ENCODE results near the gene TECR. TPM values are rescaled to one million over a fixed set of nuclear protein-coding genes. Genes with fewer than 3 reads are reported as not detected.
"Not testable (repeated sequence)": the region's sequence is repeated elsewhere in the genome, so short reads cannot be mapped to it uniquely, and the experiment has no call there.

Gene TECR
- total and polyA plus RNA-seq, 8 donors, result 41.8 to 129 (median 56.9) TPM

DNA sequence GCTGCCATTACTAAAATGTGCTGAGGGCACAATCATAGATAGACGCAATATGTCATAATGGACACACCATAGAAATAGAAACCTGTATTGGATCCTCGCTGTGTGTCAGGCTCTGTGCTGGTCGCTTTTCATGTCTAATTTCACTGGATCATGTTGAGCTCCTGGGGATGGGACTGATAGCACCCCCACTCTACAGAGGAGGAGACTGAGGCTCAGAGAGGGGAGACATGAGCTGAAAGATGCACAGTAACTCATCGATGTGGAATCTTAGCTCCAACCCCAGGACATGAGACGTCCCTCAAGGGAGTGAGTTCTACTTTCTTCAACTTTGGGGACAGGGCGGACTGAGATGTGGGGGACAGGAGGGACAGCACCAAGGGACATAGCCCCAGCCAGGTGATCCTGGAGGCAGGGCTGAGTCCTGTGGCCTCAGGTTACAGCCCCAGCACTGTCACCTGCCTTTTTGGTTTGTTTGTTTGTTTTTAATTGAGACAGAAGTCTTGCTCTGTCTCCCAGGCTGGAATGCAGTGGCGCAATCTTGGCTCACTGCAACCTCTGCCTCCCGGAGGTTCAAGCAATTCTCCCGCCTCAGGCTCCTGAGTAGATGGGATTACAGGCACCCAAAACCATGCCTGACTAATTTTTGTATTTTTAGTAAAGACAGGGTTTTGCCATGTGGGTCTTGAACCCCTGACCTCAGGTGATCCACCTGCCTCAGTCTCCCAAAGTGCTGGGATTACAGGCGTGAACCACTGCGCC, 26.9 kb upstream of the TECR start:
- no peaks in the 10 kb centered on the region for H3K36me3 ChIP-seq
- H3K27me3 ChIP-seq, result no peaks in the 10 kb centered on the region
- H3K4me3 ChIP-seq, result no peak overlapping the region
- H3K9me3 ChIP-seq, result no peaks in the 10 kb centered on the region
- FAIRE-seq (no peak), ATAC-seq (peak in 2 of 4 donors; percentile 33 to 40), DNase-seq (peak in 1 of 6 donors; percentile 54)
- 61 to 69% methylated on average over 11 of the region's 11 CpGs for WGBS, 2 donors
- peak overlapping the region in 1 of 4 donors; percentile 33 for H3K27ac ChIP-seq
- TF ChIP-seq, protein P1, sequence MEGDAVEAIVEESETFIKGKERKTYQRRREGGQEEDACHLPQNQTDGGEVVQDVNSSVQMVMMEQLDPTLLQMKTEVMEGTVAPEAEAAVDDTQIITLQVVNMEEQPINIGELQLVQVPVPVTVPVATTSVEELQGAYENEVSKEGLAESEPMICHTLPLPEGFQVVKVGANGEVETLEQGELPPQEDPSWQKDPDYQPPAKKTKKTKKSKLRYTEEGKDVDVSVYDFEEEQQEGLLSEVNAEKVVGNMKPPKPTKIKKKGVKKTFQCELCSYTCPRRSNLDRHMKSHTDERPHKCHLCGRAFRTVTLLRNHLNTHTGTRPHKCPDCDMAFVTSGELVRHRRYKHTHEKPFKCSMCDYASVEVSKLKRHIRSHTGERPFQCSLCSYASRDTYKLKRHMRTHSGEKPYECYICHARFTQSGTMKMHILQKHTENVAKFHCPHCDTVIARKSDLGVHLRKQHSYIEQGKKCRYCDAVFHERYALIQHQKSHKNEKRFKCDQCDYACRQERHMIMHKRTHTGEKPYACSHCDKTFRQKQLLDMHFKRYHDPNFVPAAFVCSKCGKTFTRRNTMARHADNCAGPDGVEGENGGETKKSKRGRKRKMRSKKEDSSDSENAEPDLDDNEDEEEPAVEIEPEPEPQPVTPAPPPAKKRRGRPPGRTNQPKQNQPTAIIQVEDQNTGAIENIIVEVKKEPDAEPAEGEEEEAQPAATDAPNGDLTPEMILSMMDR (IDR thresholded peaks at IDR 0.05), result no peak
- H3K4me1 ChIP-seq, result peaks cover 0 to under 1% (median 0%) of the 10 kb centered on the region in 3 donors
- intact Hi-C loops (cut with DNase I), result no loop called here

DNA sequence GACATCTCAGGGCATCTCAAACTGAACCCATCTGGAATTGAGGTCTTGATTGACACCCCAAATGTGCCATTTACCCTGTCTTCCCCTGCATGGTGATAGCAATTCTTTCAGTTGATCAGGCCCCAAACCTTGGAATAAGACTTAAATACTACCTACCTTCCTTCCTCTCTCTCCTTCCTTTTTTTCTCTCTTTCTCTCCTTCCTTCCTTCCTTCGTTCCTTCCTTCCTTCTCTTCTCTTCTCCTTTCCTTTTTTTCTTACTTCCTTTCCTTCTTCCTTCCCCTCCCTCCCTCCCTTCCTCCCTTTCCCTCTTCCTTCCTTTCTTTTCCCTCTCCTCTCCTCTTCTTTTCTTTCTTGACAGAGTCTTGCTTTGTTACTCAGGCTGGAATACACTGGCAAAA, 26.1 kb upstream of the TECR start:
- no peaks in the 10 kb centered on the region for H3K9me3 ChIP-seq
- H3K4me1 ChIP-seq, result no peaks in the 10 kb centered on the region
- TF ChIP-seq, protein P1 (IDR thresholded peaks at IDR 0.05), result no peak
- H3K27ac ChIP-seq, result no peak overlapping the region
- DNase-seq (no peak), ATAC-seq (no peak), FAIRE-seq (no peak)
- H3K27me3 ChIP-seq, result no peaks in the 10 kb centered on the region
- no peaks in the 10 kb centered on the region for H3K36me3 ChIP-seq
- intact Hi-C loops (cut with DNase I), result no loop called here
- WGBS, 2 donors, result 47 to 53% methylated on average over 1 of the region's 1 CpG
- no peak overlapping the region for H3K4me3 ChIP-seq

DNA sequence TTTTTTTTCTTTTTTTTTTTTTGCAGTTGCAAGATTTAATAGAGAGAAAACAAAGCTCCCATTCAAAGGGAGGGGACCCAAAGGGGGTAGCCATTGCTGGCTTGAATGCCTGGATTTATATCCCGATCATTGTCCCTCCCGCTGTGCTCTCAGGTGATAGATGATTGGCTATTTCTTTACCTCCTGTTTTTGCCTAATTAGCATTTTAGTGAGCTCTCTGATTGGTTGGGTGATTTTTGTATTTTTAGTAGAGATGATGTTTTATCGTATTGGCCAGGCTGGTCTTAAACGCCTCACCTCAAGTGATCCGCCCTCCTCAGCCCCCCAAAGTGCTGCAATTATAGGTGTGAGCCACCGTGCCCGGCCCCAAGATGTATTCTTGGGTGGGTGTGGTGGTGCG, 24.8 kb upstream of the TECR start:
- DNase-seq; H3K9me3 ChIP-seq; H3K36me3 ChIP-seq; H3K27ac ChIP-seq; FAIRE-seq; H3K27me3 ChIP-seq; ATAC-seq; H3K4me3 ChIP-seq; intact Hi-C loops (cut with DNase I); H3K4me1 ChIP-seq: not testable (repeated sequence)
- 74 to 82% methylated on average over 8 of the region's 8 CpGs for WGBS, 2 donors

DNA sequence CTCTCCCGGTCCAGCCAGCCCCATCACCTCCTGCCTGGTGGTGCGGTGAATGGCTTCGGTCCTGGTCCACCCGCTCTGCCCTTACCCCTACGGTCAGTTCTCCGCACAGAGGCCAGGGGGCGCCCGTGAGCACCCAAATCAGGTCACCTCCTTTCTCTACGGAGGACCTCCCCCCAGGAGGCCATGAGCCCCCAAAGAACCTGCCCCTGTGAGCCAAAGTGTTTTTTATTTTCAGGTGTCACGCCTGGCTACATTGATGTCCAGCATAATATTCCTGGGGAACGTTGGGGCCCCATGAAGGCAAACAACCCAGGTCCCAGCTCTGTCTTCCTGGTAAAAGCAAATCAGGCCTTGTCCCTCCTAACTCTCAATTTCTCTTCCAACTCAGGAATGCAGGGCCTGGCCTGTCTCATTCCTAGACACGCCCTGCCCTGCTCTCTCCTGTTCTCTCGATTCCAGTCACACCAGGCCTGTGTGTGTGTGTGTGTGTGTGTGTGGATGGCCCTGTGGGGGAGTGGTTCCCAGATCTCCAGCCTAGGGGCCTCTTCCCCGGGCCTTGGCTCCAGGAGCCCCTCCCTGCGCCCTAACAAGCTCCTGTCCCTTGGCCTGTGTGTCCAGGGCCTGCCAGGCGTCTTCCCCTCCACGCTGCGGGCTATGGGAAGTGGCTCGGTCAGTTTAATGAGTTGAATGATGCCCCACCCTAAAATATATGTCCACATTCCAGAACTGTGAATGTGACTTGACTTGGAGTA, 23.7 kb upstream of the TECR start:
- no peaks in the 10 kb centered on the region for H3K36me3 ChIP-seq
- H3K4me3 ChIP-seq, result no peak overlapping the region
- peak; percentile 66 to 84 (median 74) for ATAC-seq
- DNase-seq, result peak in 4 of 6 donors; percentile 58 to 86 (median 72)
- H3K4me1 ChIP-seq, result no peaks in the 10 kb centered on the region
- intact Hi-C loops (cut with DNase I), result no loop called here
- no peak for FAIRE-seq
- TF ChIP-seq, protein P1 (IDR thresholded peaks at IDR 0.05), result peak; percentile 51 to 62 (median 58)
- peak overlapping the region in 2 of 4 donors; percentile 13 to 55 for H3K27ac ChIP-seq
- no peaks in the 10 kb centered on the region for H3K27me3 ChIP-seq
- H3K9me3 ChIP-seq, result no peaks in the 10 kb centered on the region
- WGBS, 2 donors, result 43 to 44% methylated on average over 19 of the region's 19 CpGs

DNA sequence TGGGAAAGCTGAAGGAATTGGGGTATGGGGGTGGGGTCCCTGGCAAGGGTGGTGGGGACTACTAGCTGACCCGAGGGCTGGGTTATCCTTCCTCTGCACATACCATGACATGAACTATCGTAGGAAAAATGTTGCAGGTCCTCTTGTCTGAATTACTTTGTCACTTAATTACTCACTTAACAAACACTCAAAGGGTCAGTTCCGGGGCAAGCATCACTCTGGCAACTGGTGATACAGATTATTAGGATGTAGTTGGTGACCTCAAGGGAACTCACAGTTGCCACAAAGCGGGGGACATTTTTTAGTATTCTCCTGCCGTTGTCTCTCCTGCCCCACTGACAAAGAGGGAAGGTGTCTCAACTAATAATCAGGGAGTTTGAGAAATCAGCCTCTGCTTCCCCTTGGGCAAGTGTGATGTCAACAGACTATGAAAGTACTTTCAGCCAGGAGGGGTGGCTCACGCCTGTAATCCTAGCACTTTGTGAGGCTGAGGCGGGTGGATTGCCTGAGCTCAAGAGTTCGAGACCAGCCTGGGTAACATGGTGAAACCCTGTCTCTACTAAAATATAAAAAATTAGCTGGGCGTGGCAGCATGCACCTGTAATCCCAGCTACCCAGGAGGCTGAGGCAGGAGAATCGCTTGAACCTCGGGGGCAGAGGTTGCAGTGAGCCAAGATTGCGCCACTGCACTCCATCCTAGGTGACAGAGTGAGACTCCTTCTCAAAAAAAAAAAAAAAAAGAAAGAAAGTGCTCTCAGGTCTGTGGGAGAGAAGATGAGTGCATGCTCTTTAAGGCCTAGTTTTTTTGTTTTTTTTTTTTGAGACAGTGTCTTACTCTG, 21.5 kb upstream of the TECR start:
- H3K27ac ChIP-seq, result no peak overlapping the region
- FAIRE-seq (no peak), ATAC-seq (no peak), DNase-seq (no peak)
- intact Hi-C loops (cut with DNase I), result no loop called here
- no peaks in the 10 kb centered on the region for H3K4me1 ChIP-seq
- H3K27me3 ChIP-seq, result no peaks in the 10 kb centered on the region
- no peaks in the 10 kb centered on the region for H3K9me3 ChIP-seq
- WGBS, 2 donors, result 59 to 66% methylated on average over 12 of the region's 12 CpGs
- TF ChIP-seq, protein P1 (IDR thresholded peaks at IDR 0.05), result no peak
- H3K36me3 ChIP-seq, result no peaks in the 10 kb centered on the region
- H3K4me3 ChIP-seq, result no peak overlapping the region

Data from pancreas (tissue), 10 donors.